ENCODE data around the gene CLIC3.

CLIC3 gene

GRCh38 chr9:136945333-136946227 lies 50.8 kb downstream of the CLIC3 start:
- TF ChIP-seq EZH2phosphoT487 (IDR thresholded peaks at IDR 0.05; ENCODE audit: low read length), result no peak
- no peak for TF ChIP-seq CTCF (IDR thresholded peaks at IDR 0.05; ENCODE audit: low read length)
- TF ChIP-seq EZH2 (optimal IDR thresholded peaks at IDR 0.05; ENCODE audit: low read depth, low read length), result no peak
- H3K79me2 ChIP-seq (ENCODE audit: low read length), result peaks cover 29% of the 10 kb centered on the region
- no peaks in the 10 kb centered on the region for H3K9me3 ChIP-seq (replicated peaks; ENCODE audit: insufficient read depth, low read length)
- H2AFZ ChIP-seq (ENCODE audit: low read length), result no peak overlapping the region
- DNase-seq, result no peak
- no peak overlapping the region for H3K27ac ChIP-seq (ENCODE audit: low read length)
- no peaks in the 10 kb centered on the region for H3K9me2 ChIP-seq (replicated peaks; ENCODE audit: insufficient read depth, low read length)
- H3K9ac ChIP-seq (ENCODE audit: low read length), result no peak overlapping the region
- no peaks in the 10 kb centered on the region for H3F3A ChIP-seq (ENCODE audit: insufficient read depth, low read length)
- no peak overlapping the region for H3K4me2 ChIP-seq (ENCODE audit: low read depth, low read length)
- H3K4me1 ChIP-seq (ENCODE audit: low read length), result peaks cover 7% of the 10 kb centered on the region
- H3K36me3 ChIP-seq (replicated peaks; ENCODE audit: insufficient read depth, low read length), result peaks cover 17% of the 10 kb centered on the region
- no peaks in the 10 kb centered on the region for H3K27me3 ChIP-seq (replicated peaks; ENCODE audit: insufficient read depth, low read length)
- H3K4me3 ChIP-seq (ENCODE audit: low read length), result no peak overlapping the region
- no peaks in the 10 kb centered on the region for H4K20me1 ChIP-seq (ENCODE audit: insufficient read depth, low read length)
